Mucosa of descending colon (tissue), 3 donors: ENCODE measurements around the gene SPG11. TPM values are rescaled to one million over a fixed set of nuclear protein-coding genes. Genes with fewer than 3 reads are reported as not detected.

ENCODE experiments used
- ATAC-seq: fragments of 200-7000 bp; cut with Tn5 transposase; one replicate; pipeline ENCODE4 v1.9.1; 2020; ENCODE audit warnings: mild to moderate bottlenecking, moderate library complexity
- DNase-seq, 3 donors: peaks; one replicate each; pipeline ENCODE4 v3.0.0-alpha.2; 2020
- H3K36me3 ChIP-seq: fragments of 200-600 bp; one replicate; pipeline ENCODE4 v1.8.0; 2021; ENCODE audit warnings: low read depth, mild to moderate bottlenecking
- H3K4me1 ChIP-seq: fragments of 200-600 bp; one replicate; pipeline ENCODE4 v1.8.0; 2021; ENCODE audit warnings: low read depth, mild to moderate bottlenecking
- H3K4me3 ChIP-seq: fragments of 200-600 bp; one replicate; pipeline ENCODE4 v1.8.0; 2021; ENCODE audit warnings: mild to moderate bottlenecking
- H3K9me3 ChIP-seq: fragments of 200-600 bp; one replicate; pipeline ENCODE4 v1.8.0; 2021; ENCODE audit warnings: mild to moderate bottlenecking
- intact Hi-C, 2 donors: fragments of 100-400 bp; cut with DNase I in 1 of 2; cut with micrococcal nuclease in 1 of 2; formaldehyde crosslinking; loops; one replicate each; pipeline versions ENCODE4 v1.11.0 to v1.11.1; 2022; cut with DNase I, micrococcal nuclease
- total RNA-seq, 3 donors: library from RNA; stranded (reverse); fragmentation: NEBNext Ultra II Directional in 2 of 3; extraction: Animal tissue kit (Norgen Biotek cat#: 25700) in 2 of 3; gene quantifications; one replicate each; pipeline versions ENCODE4 v1.2.1 to v1.2.4, GENCODE V29; 2021 to 2023
- TF ChIP-seq, protein P1 (sequence below): fragments of 200-600 bp; IDR thresholded peaks from one replicate; pipeline ENCODE4 v1.8.0; 2022; ENCODE audit warnings: antibody characterized with exemption, mild to moderate bottlenecking
- donor health status: DM: no; HTN: no; CAD: no; lungs with moderate emphysema.
- donor health status: DM: no; HTN: no; CAD: no.
- donor health status: DM: no; HTN: yes; CAD: no.

Gene SPG11
- total RNA-seq, 3 donors from 2014 or later: 89.9 to 135 (median 90.6) TPM

DNA sequence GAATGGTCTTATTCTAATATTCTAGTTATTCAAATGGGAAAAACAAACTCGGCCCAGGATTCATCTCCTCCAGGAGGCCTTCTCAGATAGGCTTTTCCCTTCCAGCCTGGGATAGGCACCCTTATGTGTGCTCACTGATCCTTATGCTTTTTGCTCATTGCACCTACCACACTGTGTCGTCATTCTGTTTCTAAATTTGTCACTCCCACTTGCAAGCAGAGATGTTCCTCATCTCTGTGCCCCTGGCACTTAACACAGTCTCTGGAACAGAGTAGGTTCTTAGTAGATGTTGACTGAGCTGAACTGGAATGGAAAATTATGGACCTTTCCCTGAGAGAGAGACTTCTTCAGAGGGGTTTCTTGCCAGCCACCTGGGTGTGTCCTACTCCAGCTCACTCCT, 18.7 kb upstream of the SPG11 start:
- Histone ChIP-seq H3K4me1 (peaks cover 11% of the 10 kb centered on the region), H3K4me3 (no peak overlapping the region), H3K36me3 (no peaks in the 10 kb centered on the region), H3K9me3 (no peaks in the 10 kb centered on the region)
- TF ChIP-seq, protein P1, sequence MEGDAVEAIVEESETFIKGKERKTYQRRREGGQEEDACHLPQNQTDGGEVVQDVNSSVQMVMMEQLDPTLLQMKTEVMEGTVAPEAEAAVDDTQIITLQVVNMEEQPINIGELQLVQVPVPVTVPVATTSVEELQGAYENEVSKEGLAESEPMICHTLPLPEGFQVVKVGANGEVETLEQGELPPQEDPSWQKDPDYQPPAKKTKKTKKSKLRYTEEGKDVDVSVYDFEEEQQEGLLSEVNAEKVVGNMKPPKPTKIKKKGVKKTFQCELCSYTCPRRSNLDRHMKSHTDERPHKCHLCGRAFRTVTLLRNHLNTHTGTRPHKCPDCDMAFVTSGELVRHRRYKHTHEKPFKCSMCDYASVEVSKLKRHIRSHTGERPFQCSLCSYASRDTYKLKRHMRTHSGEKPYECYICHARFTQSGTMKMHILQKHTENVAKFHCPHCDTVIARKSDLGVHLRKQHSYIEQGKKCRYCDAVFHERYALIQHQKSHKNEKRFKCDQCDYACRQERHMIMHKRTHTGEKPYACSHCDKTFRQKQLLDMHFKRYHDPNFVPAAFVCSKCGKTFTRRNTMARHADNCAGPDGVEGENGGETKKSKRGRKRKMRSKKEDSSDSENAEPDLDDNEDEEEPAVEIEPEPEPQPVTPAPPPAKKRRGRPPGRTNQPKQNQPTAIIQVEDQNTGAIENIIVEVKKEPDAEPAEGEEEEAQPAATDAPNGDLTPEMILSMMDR: no peak
- DNase-seq: no peak
- ATAC-seq: no peak
- intact Hi-C loops: no loop called here

DNA sequence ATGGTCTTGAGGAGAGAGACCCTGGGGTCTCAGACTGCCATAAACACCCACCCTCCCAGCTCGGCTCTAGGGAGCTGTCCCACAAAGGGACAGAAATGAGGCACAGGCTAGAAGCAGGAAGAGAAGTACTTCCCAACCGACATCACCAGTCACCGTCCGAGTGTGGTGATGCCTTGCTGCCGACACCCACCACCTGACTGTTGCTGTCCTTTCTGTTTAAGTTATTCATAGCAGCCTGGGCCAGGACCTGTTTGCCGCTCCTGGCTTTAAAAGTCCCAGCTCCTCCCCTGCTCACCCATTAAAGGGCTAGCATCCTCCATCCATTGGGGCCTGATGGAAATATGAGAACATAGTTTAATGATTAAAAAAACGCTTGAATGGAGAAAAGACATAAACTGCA, 13.2 kb upstream of the SPG11 start:
- Histone ChIP-seq H3K9me3 (no peaks in the 10 kb centered on the region), H3K4me1 (no peaks in the 10 kb centered on the region), H3K4me3 (no peak overlapping the region), H3K36me3 (no peaks in the 10 kb centered on the region)
- TF ChIP-seq, protein P1: no peak
- DNase-seq (peak in 1 of 3 donors; percentile 56), ATAC-seq (peak; percentile 62)
- intact Hi-C loops: no loop called here

DNA sequence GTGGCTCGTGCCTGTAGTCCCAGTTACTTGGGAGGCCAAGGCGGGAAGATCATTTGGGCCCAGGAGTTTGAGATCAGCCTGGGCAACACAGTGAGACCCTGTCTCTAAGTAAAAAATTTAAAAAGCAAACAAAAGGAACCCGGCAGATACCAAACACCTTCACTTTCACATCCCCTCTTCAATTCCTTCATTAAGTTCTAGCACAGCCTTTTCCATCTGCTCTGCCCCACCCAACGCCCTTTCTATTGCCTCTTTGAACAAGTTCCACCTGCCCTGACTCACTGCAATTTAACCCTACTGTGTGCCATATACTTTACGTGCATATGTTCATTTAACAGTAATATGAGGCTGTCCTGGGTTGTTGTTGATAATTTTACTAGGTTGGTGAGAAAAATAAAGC, 12.4 kb upstream of the SPG11 start:
- DNase-seq: no peak
- peak; percentile 39 for ATAC-seq
- H3K4me3 ChIP-seq: no peak overlapping the region
- TF ChIP-seq, protein P1: no peak
- no peaks in the 10 kb centered on the region for H3K4me1 ChIP-seq
- intact Hi-C loops: no loop called here
- H3K36me3 ChIP-seq: no peaks in the 10 kb centered on the region
- no peaks in the 10 kb centered on the region for H3K9me3 ChIP-seq

DNA sequence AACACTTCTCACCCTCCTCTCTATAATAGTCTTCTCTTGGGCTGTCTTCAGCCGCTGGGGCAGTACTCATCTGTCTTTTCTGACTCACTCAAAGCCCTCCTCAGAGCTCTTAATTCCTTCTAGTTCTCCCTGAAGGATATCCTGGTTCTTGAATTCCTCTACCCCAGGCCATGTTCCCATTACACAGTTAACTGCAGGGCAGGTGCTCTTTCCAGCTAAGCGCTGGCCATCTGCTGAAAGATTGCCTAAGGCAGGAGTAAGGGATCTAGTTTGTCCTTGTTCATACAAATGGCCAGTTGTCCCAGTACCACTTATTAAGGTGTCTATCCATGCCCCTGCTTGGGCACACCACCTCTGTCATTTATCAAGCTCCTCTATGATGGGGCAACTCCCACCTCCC, 10.2 kb upstream of the SPG11 start:
- intact Hi-C loops: no loop called here
- ATAC-seq (no peak), DNase-seq (no peak)
- Histone ChIP-seq H3K36me3 (no peaks in the 10 kb centered on the region), H3K4me1 (no peaks in the 10 kb centered on the region), H3K9me3 (no peaks in the 10 kb centered on the region), H3K4me3 (no peak overlapping the region)
- TF ChIP-seq, protein P1: no peak

DNA sequence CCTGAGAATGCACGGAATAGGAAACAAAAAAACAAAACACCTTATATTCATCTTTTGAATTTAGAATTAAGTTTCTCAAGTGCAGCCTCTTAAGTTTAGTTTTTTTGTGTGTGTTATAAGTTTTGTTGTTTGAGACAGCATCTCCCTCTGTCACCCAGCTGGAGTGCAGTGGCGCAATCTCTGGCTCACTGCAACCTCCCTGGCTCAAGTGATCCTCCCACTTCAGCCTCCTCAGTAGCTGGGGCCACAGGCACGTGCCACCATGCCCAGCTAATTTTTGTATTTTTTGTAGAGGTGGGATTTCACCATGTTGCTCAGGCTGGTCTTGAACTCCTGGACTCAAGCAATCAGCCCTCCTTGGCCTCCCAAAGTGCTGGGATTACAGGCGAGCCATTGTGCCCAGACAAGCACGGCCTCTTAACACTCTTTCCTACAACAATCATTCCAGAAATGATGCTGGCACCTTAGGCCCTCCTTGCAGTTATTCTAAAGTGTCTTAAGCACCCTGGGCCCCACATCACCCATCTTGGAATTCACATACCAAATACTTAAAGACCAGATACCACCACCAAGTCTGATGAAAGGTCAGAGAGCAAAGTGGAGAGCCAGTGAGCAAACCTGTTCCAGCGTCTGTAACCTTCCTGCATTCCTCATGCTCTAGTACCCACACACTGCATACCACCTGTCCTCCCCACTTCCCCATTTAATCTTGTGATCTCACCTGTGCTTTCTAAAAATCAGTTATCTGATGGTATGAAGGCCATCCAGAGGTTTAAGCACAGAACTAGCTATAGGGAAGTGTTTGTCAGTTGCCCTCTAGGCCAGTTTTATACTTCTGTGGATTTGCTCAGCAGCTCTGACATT, 6.9 kb upstream of the SPG11 start:
- DNase-seq (no peak), ATAC-seq (peak; percentile 15)
- Histone ChIP-seq H3K4me1 (no peaks in the 10 kb centered on the region), H3K36me3 (no peaks in the 10 kb centered on the region), H3K9me3 (no peaks in the 10 kb centered on the region), H3K4me3 (no peak overlapping the region)
- TF ChIP-seq, protein P1: no peak
- intact Hi-C loops: no loop called here
